Mucosa of descending colon (tissue), 3 donors: ENCODE measurements around the gene ZNF142. TPM values are rescaled to one million over a fixed set of nuclear protein-coding genes. Genes with fewer than 3 reads are reported as not detected.
A peak's percentile ranks its signal among the peaks of the same experiment; 100 is the strongest.

Experiments used
- ATAC-seq: fragments of 200-7000 bp; cut with Tn5 transposase; one replicate; pipeline ENCODE4 v1.9.1; 2020; ENCODE audit warnings: mild to moderate bottlenecking, moderate library complexity
- DNase-seq, 3 donors: peaks; one replicate each; pipeline ENCODE4 v3.0.0-alpha.2; 2020
- H3K36me3 ChIP-seq: fragments of 200-600 bp; one replicate; pipeline ENCODE4 v1.8.0; 2021; ENCODE audit warnings: low read depth, mild to moderate bottlenecking
- H3K4me1 ChIP-seq: fragments of 200-600 bp; one replicate; pipeline ENCODE4 v1.8.0; 2021; ENCODE audit warnings: low read depth, mild to moderate bottlenecking
- H3K4me3 ChIP-seq: fragments of 200-600 bp; one replicate; pipeline ENCODE4 v1.8.0; 2021; ENCODE audit warnings: mild to moderate bottlenecking
- H3K9me3 ChIP-seq: fragments of 200-600 bp; one replicate; pipeline ENCODE4 v1.8.0; 2021; ENCODE audit warnings: mild to moderate bottlenecking
- intact Hi-C, 2 donors: fragments of 100-400 bp; cut with DNase I in 1 of 2; cut with micrococcal nuclease in 1 of 2; formaldehyde crosslinking; loops; one replicate each; pipeline versions ENCODE4 v1.11.0 to v1.11.1; 2022; cut with DNase I, micrococcal nuclease
- total RNA-seq, 3 donors: library from RNA; stranded (reverse); fragmentation: NEBNext Ultra II Directional in 2 of 3; extraction: Animal tissue kit (Norgen Biotek cat#: 25700) in 2 of 3; gene quantifications; one replicate each; pipeline versions ENCODE4 v1.2.1 to v1.2.4, GENCODE V29; 2021 to 2023
- TF ChIP-seq, protein P1 (sequence below): fragments of 200-600 bp; IDR thresholded peaks from one replicate; pipeline ENCODE4 v1.8.0; 2022; ENCODE audit warnings: antibody characterized with exemption, mild to moderate bottlenecking
- donor health status: DM: no; HTN: no; CAD: no; lungs with moderate emphysema.
- donor health status: DM: no; HTN: no; CAD: no.
- donor health status: DM: no; HTN: yes; CAD: no.

ZNF142 gene
- total RNA-seq, 3 donors from 2014 or later = 16.4 to 25.0 (median 19.7) TPM

DNA sequence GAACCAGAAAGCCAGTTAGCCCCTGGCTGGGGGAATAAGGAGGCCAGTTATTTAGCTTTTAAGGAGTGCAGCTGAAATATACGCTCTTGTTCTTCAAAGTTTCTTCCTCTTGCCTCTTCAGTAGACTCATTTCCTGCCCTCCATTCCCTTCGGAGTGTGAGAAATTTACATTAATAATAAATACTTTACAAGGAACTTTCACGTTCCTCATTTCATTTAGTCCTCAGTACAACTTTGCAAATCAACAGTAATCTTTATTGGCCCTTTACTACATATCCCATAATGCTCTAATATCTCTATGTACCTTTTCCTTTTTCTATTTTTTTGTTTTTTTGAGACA, 36.1 kb downstream of the ZNF142 start:
- no peak for ATAC-seq
- intact Hi-C loops = no loop called here
- no peaks in the 10 kb centered on the region for H3K4me1 ChIP-seq
- no peak for DNase-seq
- H3K9me3 ChIP-seq = no peaks in the 10 kb centered on the region
- H3K36me3 ChIP-seq = no peaks in the 10 kb centered on the region
- no peak overlapping the region for H3K4me3 ChIP-seq
- TF ChIP-seq, protein P1, sequence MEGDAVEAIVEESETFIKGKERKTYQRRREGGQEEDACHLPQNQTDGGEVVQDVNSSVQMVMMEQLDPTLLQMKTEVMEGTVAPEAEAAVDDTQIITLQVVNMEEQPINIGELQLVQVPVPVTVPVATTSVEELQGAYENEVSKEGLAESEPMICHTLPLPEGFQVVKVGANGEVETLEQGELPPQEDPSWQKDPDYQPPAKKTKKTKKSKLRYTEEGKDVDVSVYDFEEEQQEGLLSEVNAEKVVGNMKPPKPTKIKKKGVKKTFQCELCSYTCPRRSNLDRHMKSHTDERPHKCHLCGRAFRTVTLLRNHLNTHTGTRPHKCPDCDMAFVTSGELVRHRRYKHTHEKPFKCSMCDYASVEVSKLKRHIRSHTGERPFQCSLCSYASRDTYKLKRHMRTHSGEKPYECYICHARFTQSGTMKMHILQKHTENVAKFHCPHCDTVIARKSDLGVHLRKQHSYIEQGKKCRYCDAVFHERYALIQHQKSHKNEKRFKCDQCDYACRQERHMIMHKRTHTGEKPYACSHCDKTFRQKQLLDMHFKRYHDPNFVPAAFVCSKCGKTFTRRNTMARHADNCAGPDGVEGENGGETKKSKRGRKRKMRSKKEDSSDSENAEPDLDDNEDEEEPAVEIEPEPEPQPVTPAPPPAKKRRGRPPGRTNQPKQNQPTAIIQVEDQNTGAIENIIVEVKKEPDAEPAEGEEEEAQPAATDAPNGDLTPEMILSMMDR = no peak

DNA sequence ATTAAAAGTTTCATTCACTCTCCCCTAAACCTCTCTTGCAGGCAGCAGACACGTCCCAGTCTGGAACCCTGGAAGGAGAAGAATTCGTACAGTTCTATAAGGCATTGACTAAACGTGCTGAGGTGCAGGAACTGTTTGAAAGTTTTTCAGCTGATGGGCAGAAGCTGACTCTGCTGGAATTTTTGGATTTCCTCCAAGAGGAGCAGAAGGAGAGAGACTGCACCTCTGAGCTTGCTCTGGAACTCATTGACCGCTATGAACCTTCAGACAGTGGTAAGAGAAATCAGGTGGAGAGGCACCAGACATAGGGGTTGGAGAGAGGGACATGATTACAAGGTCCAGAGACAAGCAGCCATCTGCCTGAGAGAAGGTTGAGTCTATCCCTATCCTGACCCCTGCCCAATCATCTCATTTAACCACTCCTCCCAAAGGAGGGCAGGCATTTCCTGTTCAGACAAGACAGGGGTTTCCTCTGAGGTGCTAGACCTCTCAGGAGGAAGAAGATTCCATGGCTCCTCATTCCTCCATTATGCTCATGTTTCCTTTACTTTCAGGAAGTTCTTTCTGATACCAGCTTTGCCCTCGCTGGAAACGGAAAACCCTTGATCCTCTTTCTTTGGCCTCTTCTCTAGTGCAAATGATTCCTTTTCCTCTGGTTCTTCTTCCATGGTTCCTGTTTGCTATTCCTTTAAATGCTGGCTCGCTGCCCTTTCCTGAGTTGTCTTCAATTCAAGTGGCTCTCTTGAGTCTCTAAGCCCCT, 36.6 kb downstream of the ZNF142 start:
- no peaks in the 10 kb centered on the region for H3K4me1 ChIP-seq
- H3K9me3 ChIP-seq = no peaks in the 10 kb centered on the region
- DNase-seq = no peak
- TF ChIP-seq, protein P1 = no peak
- H3K4me3 ChIP-seq = no peak overlapping the region
- intact Hi-C loops = no loop called here
- no peak for ATAC-seq
- no peaks in the 10 kb centered on the region for H3K36me3 ChIP-seq

DNA sequence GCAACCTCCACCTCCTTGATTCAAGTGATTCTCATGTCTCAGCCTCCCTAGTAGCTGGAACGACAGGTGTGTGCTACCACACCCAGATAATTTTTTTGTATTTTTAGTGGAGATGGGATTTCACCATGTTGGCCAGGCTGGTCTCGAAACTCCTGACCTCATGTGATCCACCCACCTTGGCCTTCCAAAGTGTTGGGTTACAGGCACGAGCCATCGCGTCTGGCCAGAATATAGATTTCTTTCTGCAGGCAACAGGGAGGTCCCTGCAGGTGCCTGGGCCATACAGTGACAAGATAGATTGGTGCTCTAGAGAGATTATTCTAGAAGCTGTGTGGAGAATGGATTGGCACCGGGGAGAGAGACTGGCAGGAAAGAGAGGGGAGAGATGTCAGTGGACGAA, 38.4 kb downstream of the ZNF142 start:
- no peak overlapping the region for H3K4me3 ChIP-seq
- intact Hi-C loops = no loop called here
- ATAC-seq (no peak), DNase-seq (no peak)
- H3K36me3 ChIP-seq = no peaks in the 10 kb centered on the region
- no peaks in the 10 kb centered on the region for H3K9me3 ChIP-seq
- TF ChIP-seq, protein P1 = no peak
- no peaks in the 10 kb centered on the region for H3K4me1 ChIP-seq

DNA sequence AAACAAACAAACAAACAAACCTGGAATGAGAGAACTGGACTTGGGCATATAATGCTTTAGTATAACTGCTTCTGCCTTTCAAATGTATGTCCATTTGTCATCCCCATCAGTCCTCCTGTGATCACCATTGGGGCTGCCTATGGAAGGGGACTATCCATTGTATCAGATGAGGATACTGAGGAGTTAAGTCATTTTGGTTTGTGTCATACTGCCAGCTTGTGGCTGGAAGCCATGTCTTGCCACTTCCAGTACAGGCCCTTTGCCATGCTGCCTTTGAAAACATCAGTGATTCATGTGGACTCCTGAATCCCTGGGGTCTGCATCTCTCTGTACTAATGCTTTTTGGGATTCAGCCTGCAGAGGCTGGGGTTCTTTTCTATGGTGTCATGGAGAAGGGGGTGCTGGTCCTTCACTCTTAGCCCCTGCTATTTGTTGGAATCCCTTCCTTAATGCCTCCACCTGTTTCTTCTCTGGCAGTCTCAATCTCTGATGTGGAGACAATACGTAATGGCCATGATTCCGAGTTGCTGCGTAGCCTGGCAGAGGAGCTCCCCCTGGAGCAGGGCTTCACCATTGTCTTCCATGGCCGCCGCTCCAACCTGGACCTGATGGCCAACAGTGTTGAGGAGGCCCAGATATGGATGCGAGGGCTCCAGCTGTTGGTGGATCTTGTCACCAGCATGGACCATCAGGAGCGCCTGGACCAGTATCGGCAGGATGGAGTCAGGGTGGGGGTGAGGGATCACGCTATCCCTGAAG, 41.1 kb downstream of the ZNF142 start:
- Histone ChIP-seq H3K9me3 (no peaks in the 10 kb centered on the region), H3K4me3 (no peak overlapping the region), H3K36me3 (no peaks in the 10 kb centered on the region), H3K4me1 (no peaks in the 10 kb centered on the region)
- TF ChIP-seq, protein P1 = no peak
- intact Hi-C loops = no loop called here
- ATAC-seq = no peak
- DNase-seq = no peak

DNA sequence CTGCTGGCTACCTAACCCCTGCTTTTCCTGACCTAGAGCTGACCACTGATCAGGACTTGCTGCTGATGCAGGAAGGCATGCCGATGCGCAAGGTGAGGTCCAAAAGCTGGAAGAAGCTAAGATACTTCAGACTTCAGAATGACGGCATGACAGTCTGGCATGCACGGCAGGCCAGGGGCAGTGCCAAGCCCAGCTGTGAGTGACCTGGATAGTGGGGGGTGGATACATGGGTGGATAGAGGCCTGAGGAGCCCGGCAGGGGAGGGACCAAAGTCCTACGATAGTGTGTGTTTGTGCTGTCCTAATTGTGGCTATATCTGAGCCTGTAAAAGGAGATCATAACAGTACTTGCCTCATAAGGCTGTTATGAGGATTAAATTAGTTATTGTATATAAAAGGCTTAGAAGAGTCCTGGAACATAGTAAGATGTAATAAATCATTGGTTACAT, 43.5 kb downstream of the ZNF142 start:
- TF ChIP-seq, protein P1 = no peak
- H3K36me3 ChIP-seq = no peaks in the 10 kb centered on the region
- no peak overlapping the region for H3K4me3 ChIP-seq
- no peaks in the 10 kb centered on the region for H3K9me3 ChIP-seq
- DNase-seq = peak in 2 of 3 donors; percentile 56 to 59
- no peaks in the 10 kb centered on the region for H3K4me1 ChIP-seq
- intact Hi-C loops = no loop called here
- ATAC-seq = peak; percentile 97
